Germinal center (tissue), 1 donor: ENCODE measurements around the gene HTR3D.
A peak's percentile ranks its signal among the peaks of the same experiment; 100 is the strongest.
"Not testable (repeated sequence)": the region's sequence is repeated elsewhere in the genome, so short reads cannot be mapped to it uniquely, and the experiment has no call there.

ENCODE experiments used
- DNase-seq: peaks from one replicate; pipeline ENCODE4 v3.0.0; 2012; ENCODE audit warnings: mixed read lengths, low spot score

Gene HTR3D

GRCh38 chr3:184016811-184017671 is 14.5 kb upstream of the HTR3D start:
- peak; percentile 84 for DNase-seq

- peak; percentile 89 for DNase-seq
Measured at GRCh38 chr3:184017672-184018423, 13.7 kb upstream of the HTR3D start, which contains the start of gene ABCC5. TSS of gene ABCC5 (minus strand) at chr3:184017884. CDS start at chr3:184014392, 3,492 bp downstream.

GRCh38 chr3:184018424-184018973 is 13.0 kb upstream of the HTR3D start:
- no peak for DNase-seq

- DNase-seq = no peak
Measured at GRCh38 chr3:184022323-184022722, 9.2 kb upstream of the HTR3D start.

GRCh38 chr3:184025256-184025655 is 6.3 kb upstream of the HTR3D start:
- not testable (repeated sequence) for DNase-seq

GRCh38 chr3:184028275-184028890 is 3.2 kb upstream of the HTR3D start:
- DNase-seq = not testable (repeated sequence)

GRCh38 chr3:184029443-184029842 is 2.1 kb upstream of the HTR3D start:
- no peak for DNase-seq

GRCh38 chr3:184030536-184030935 is 1.0 kb upstream of the HTR3D start:
- no peak for DNase-seq

GRCh38 chr3:184037816-184038215 is 6.3 kb downstream of the HTR3D start:
- DNase-seq = no peak

GRCh38 chr3:184038307-184038706 is 6.8 kb downstream of the HTR3D start:
- DNase-seq = not testable (repeated sequence)

GRCh38 chr3:184039414-184039813 is 7.9 kb downstream of the HTR3D start:
- DNase-seq = no peak

GRCh38 chr3:184040010-184040409 is 8.5 kb downstream of the HTR3D start:
- DNase-seq = no peak

- DNase-seq = no peak
Measured at GRCh38 chr3:184042617-184043016, 11.1 kb downstream of the HTR3D start.

- no peak for DNase-seq
Measured at GRCh38 chr3:184045995-184046394, 14.5 kb downstream of the HTR3D start.

GRCh38 chr3:184050217-184050847 is 18.8 kb downstream of the HTR3D start:
- no peak for DNase-seq

- no peak for DNase-seq
Measured at GRCh38 chr3:184052767-184053166, 21.2 kb downstream of the HTR3D start, which contains the start of gene HTR3C. TSS of gene HTR3C (plus strand) at chr3:184053047. CDS start at chr3:184053081, 34 bp downstream.

GRCh38 chr3:184058029-184058428 is 26.5 kb downstream of the HTR3D start:
- DNase-seq = no peak

GRCh38 chr3:184059424-184059823 is 27.9 kb downstream of the HTR3D start:
- DNase-seq = no peak

GRCh38 chr3:184062637-184063036 is 31.1 kb downstream of the HTR3D start:
- no peak for DNase-seq

- DNase-seq = no peak
Measured at GRCh38 chr3:184066211-184066610, 34.7 kb downstream of the HTR3D start.

GRCh38 chr3:184067573-184068055 is 36.1 kb downstream of the HTR3D start:
- DNase-seq = no peak

- no peak for DNase-seq
Measured at GRCh38 chr3:184068344-184068743, 36.8 kb downstream of the HTR3D start.
